IPS DF 6.9 (cell line): ENCODE measurements around the gene AHCYL2.

Source experiments
- DNase-seq: peaks from one replicate; pipeline ENCODE4 v3.0.0-alpha.2; 2013; ENCODE audit warnings: low read depth, low spot score
- H3K27ac ChIP-seq: one replicate; pipeline ENCODE4 v1.5.1; 2013; ENCODE audit warnings: low read length, control low read depth
- H3K27me3 ChIP-seq: 2 replicates; pipeline ENCODE4 v1.6.1; 2013; ENCODE audit warnings: mild to moderate bottlenecking, low read length; ENCODE audit not compliant: control insufficient read depth, insufficient read depth
- H3K36me3 ChIP-seq: 2 replicates; pipeline ENCODE4 v1.6.1; 2013; ENCODE audit warnings: low read length; ENCODE audit not compliant: control insufficient read depth, insufficient read depth
- H3K4me1 ChIP-seq: 2 replicates; pipeline ENCODE4 v1.6.1; 2013; ENCODE audit warnings: low read length; ENCODE audit not compliant: control insufficient read depth, insufficient read depth
- H3K4me3 ChIP-seq: 2 replicates; pipeline ENCODE4 v1.5.1; 2013; ENCODE audit warnings: mild to moderate bottlenecking, low read length
- H3K9me3 ChIP-seq: 2 replicates; pipeline ENCODE4 v1.6.1; 2013; ENCODE audit warnings: low read length, inconsistent platforms; ENCODE audit not compliant: control insufficient read depth, insufficient read depth
- WGBS: extraction: QIAGEN DNeasy Blood & Tissue Kit; methylation state at CpG from one replicate; pipeline ENCODE4 v1.1.7; 2013; ENCODE audit warnings: mixed read lengths, missing lambda C conversion rate; ENCODE audit not compliant: insufficient read length, insufficient coverage; 5-methylcytosine and 5-hydroxymethylcytosine counted together

AHCYL2 gene

GRCh38 chr7:129422727-129423126, 197.9 kb downstream of the AHCYL2 start:
- WGBS, result no CpG with 5 or more reads among the region's 4 CpGs
- Histone ChIP-seq H3K4me1 (no peaks in the 10 kb centered on the region), H3K27ac (no peak overlapping the region), H3K27me3 (no peaks in the 10 kb centered on the region), H3K4me3 (no peak overlapping the region), H3K9me3 (no peaks in the 10 kb centered on the region), H3K36me3 (no peaks in the 10 kb centered on the region; the same call in 1 of the 2 replicates)
- DNase-seq, result no peak

GRCh38 chr7:129423700-129424410, 199.0 kb downstream of the AHCYL2 start:
- DNase-seq, result no peak
- Histone ChIP-seq H3K36me3 (no peaks in the 10 kb centered on the region; the same call in 1 of the 2 replicates), H3K27ac (no peak overlapping the region), H3K9me3 (no peaks in the 10 kb centered on the region), H3K4me1 (no peaks in the 10 kb centered on the region), H3K27me3 (no peaks in the 10 kb centered on the region), H3K4me3 (no peak overlapping the region)
- no CpG with 5 or more reads among the region's 2 CpGs for WGBS

- no peak for DNase-seq
- Histone ChIP-seq H3K27ac (no peak overlapping the region), H3K4me1 (no peaks in the 10 kb centered on the region), H3K27me3 (no peaks in the 10 kb centered on the region), H3K4me3 (no peak overlapping the region), H3K36me3 (no peaks in the 10 kb centered on the region; the same call in 1 of the 2 replicates), H3K9me3 (no peaks in the 10 kb centered on the region)
Measured at GRCh38 chr7:129426482-129426881, 201.7 kb downstream of the AHCYL2 start.

GRCh38 chr7:129427526-129428045, 202.8 kb downstream of the AHCYL2 start:
- Histone ChIP-seq H3K4me3 (no peak overlapping the region), H3K27ac (no peak overlapping the region), H3K4me1 (no peaks in the 10 kb centered on the region), H3K27me3 (no peaks in the 10 kb centered on the region), H3K9me3 (no peaks in the 10 kb centered on the region), H3K36me3 (no peaks in the 10 kb centered on the region; the same call in 1 of the 2 replicates)
- DNase-seq, result no peak
- no CpG with 5 or more reads among the region's 2 CpGs for WGBS

- Histone ChIP-seq H3K27ac (no peak overlapping the region), H3K4me3 (no peak overlapping the region), H3K9me3 (no peaks in the 10 kb centered on the region), H3K27me3 (no peaks in the 10 kb centered on the region; the same call in 1 of the 2 replicates), H3K36me3 (no peaks in the 10 kb centered on the region; the same call in 1 of the 2 replicates), H3K4me1 (no peaks in the 10 kb centered on the region; the same call in 1 of the 2 replicates)
- no CpG with 5 or more reads among the region's 8 CpGs for WGBS
- DNase-seq, result no peak
Measured at GRCh38 chr7:129431911-129432643, 207.2 kb downstream of the AHCYL2 start.

GRCh38 chr7:129433847-129434674, 209.2 kb downstream of the AHCYL2 start, which contains the start of gene STRIP2:
Gene STRIP2, plus strand, starts transcription at chr7:129434432. Its CDS starts 41 bp downstream, at chr7:129434473.
- Histone ChIP-seq H3K27ac (no peak within 1 kb of the TSS), H3K9me3 (no peaks in the 10 kb centered on the region), H3K4me1 (no peaks in the 10 kb centered on the region; the same call in 1 of the 2 replicates), H3K36me3 (no peaks in the 10 kb centered on the region), H3K27me3 (no peaks in the 10 kb centered on the region; the same call in 1 of the 2 replicates), H3K4me3 (peak within 1 kb of the TSS; percentile 83)
- WGBS, result no CpG with 5 or more reads among the region's 75 CpGs
- peak; percentile 74 for DNase-seq

GRCh38 chr7:129434675-129435318, 210.0 kb downstream of the AHCYL2 start:
- Histone ChIP-seq H3K4me1 (no peaks in the 10 kb centered on the region; the same call in 1 of the 2 replicates), H3K27ac (no peak overlapping the region), H3K4me3 (peak overlapping the region; percentile 83), H3K9me3 (no peaks in the 10 kb centered on the region), H3K27me3 (no peaks in the 10 kb centered on the region; the same call in 1 of the 2 replicates), H3K36me3 (no peaks in the 10 kb centered on the region)
- DNase-seq, result peak; percentile 13
- WGBS, result no CpG with 5 or more reads among the region's 44 CpGs

GRCh38 chr7:129435414-129435829, 210.6 kb downstream of the AHCYL2 start:
- H3K27ac ChIP-seq, result no peak overlapping the region
- DNase-seq, result no peak
- H3K4me3 ChIP-seq, result peak overlapping the region; percentile 83; the same call in 1 of the 2 replicates
- no peaks in the 10 kb centered on the region for H3K36me3 ChIP-seq
- WGBS, result no CpG with 5 or more reads among the region's 2 CpGs
- H3K9me3 ChIP-seq, result no peaks in the 10 kb centered on the region
- no peaks in the 10 kb centered on the region; the same call in 1 of the 2 replicates for H3K27me3 ChIP-seq
- H3K4me1 ChIP-seq, result no peaks in the 10 kb centered on the region; the same call in 1 of the 2 replicates

- H3K4me3 ChIP-seq, result no peak overlapping the region
- no peak for DNase-seq
- no peaks in the 10 kb centered on the region; the same call in 1 of the 2 replicates for H3K4me1 ChIP-seq
- WGBS, result no CpG with 5 or more reads among the region's 5 CpGs
- H3K9me3 ChIP-seq, result no peaks in the 10 kb centered on the region
- no peak overlapping the region for H3K27ac ChIP-seq
- H3K27me3 ChIP-seq, result no peaks in the 10 kb centered on the region; the same call in 1 of the 2 replicates
- no peaks in the 10 kb centered on the region for H3K36me3 ChIP-seq
Measured at GRCh38 chr7:129436335-129436923, 211.6 kb downstream of the AHCYL2 start.
